Activated T-helper 17 cell treated with anti-CD3 and anti-CD28 coated beads, Interleukin-2, amount 50 U/mL, for 72 hours (primary cell): ENCODE results near the gene NAXD. TPM values are rescaled to one million over a fixed set of nuclear protein-coding genes. Genes with fewer than 3 reads are reported as not detected.
"Not testable (repeated sequence)": the region's sequence is repeated elsewhere in the genome, so short reads cannot be mapped to it uniquely, and the experiment has no call there.

Experiments
- ATAC-seq: fragments of 150-1000 bp; cut with Tn5 transposase; replicated peaks from 2 replicates; pipeline ENCODE4 v1.10.0; 2021; ENCODE audit warnings: mild to moderate bottlenecking, moderate library complexity
- H3K27ac Mint-ChIP-seq: one replicate; pipeline ENCODE4 v1.8.0; 2022; ENCODE audit warnings: mixed read lengths
- H3K27me3 Mint-ChIP-seq: one replicate; pipeline ENCODE4 v1.8.0; 2022; ENCODE audit warnings: mixed read lengths
- H3K36me3 Mint-ChIP-seq: one replicate; pipeline ENCODE4 v1.8.0; 2022; ENCODE audit warnings: low read depth, mild to moderate bottlenecking, mixed read lengths
- H3K4me1 Mint-ChIP-seq: one replicate; pipeline ENCODE4 v1.8.0; 2022; ENCODE audit warnings: mixed read lengths
- H3K4me3 Mint-ChIP-seq: one replicate; pipeline ENCODE4 v1.8.0; 2022; ENCODE audit warnings: mild to moderate bottlenecking, mixed read lengths
- H3K9me3 Mint-ChIP-seq: one replicate; pipeline ENCODE4 v1.8.0; 2022; ENCODE audit warnings: mixed read lengths
- total RNA-seq, 2 donors: library from RNA; stranded (reverse); gene quantifications; one replicate each; pipeline ENCODE4 v1.2.3, GENCODE V29; 2022

The NAXD gene
- total RNA-seq, 2 donors from 2014 or later = 22.7 to 23.8 TPM

- H3K4me3 Mint-ChIP-seq = no peak overlapping the region
- H3K36me3 Mint-ChIP-seq = peaks cover 62% of the 10 kb centered on the region
- peaks cover 3% of the 10 kb centered on the region for H3K4me1 Mint-ChIP-seq
- no peaks in the 10 kb centered on the region for H3K27me3 Mint-ChIP-seq
- H3K9me3 Mint-ChIP-seq = no peaks in the 10 kb centered on the region
- H3K27ac Mint-ChIP-seq = no peak overlapping the region
- ATAC-seq = no peak
These were observed 35.9 kb downstream of the NAXD start for GRCh38 chr13:110651271-110651670.

- Mint-ChIP-seq H3K4me3 (no peak overlapping the region), H3K9me3 (no peaks in the 10 kb centered on the region), H3K27me3 (no peaks in the 10 kb centered on the region), H3K27ac (no peak overlapping the region), H3K36me3 (peaks cover 65% of the 10 kb centered on the region), H3K4me1 (peaks cover 5% of the 10 kb centered on the region)
- no peak for ATAC-seq
These were observed 36.4 kb downstream of the NAXD start for GRCh38 chr13:110651726-110652230.

- Mint-ChIP-seq H3K4me3 (no peak overlapping the region), H3K36me3 (peaks cover 67% of the 10 kb centered on the region), H3K27me3 (no peaks in the 10 kb centered on the region), H3K9me3 (no peaks in the 10 kb centered on the region), H3K4me1 (peaks cover 5% of the 10 kb centered on the region), H3K27ac (no peak overlapping the region)
- no peak for ATAC-seq
These were observed 36.9 kb downstream of the NAXD start for GRCh38 chr13:110652231-110652730.

- H3K4me1 Mint-ChIP-seq = peaks cover 7% of the 10 kb centered on the region
- peaks cover 72% of the 10 kb centered on the region for H3K36me3 Mint-ChIP-seq
- H3K9me3 Mint-ChIP-seq = peaks cover 1% of the 10 kb centered on the region
- no peaks in the 10 kb centered on the region for H3K27me3 Mint-ChIP-seq
- no peak for ATAC-seq
- H3K4me3 Mint-ChIP-seq = no peak overlapping the region
- no peak overlapping the region for H3K27ac Mint-ChIP-seq
These were observed 37.4 kb downstream of the NAXD start for GRCh38 chr13:110652764-110653163.

GRCh38 chr13:110653271-110653670 is 37.9 kb downstream of the NAXD start:
- H3K9me3 Mint-ChIP-seq = peaks cover 3% of the 10 kb centered on the region
- H3K4me1 Mint-ChIP-seq = peaks cover 12% of the 10 kb centered on the region
- no peak overlapping the region for H3K27ac Mint-ChIP-seq
- H3K27me3 Mint-ChIP-seq = no peaks in the 10 kb centered on the region
- no peak for ATAC-seq
- H3K4me3 Mint-ChIP-seq = no peak overlapping the region
- H3K36me3 Mint-ChIP-seq = peaks cover 77% of the 10 kb centered on the region

- H3K4me3 Mint-ChIP-seq = no peak overlapping the region
- ATAC-seq = no peak
- peaks cover 3% of the 10 kb centered on the region for H3K9me3 Mint-ChIP-seq
- peaks cover 75% of the 10 kb centered on the region for H3K36me3 Mint-ChIP-seq
- H3K4me1 Mint-ChIP-seq = peaks cover 15% of the 10 kb centered on the region
- no peaks in the 10 kb centered on the region for H3K27me3 Mint-ChIP-seq
- no peak overlapping the region for H3K27ac Mint-ChIP-seq
These were observed 38.5 kb downstream of the NAXD start for GRCh38 chr13:110653851-110654250.

GRCh38 chr13:110657196-110657595 is 41.9 kb downstream of the NAXD start:
- Mint-ChIP-seq H3K36me3 (peaks cover 77% of the 10 kb centered on the region), H3K4me3 (no peak overlapping the region), H3K27ac (no peak overlapping the region), H3K4me1 (peaks cover 21% of the 10 kb centered on the region), H3K27me3 (no peaks in the 10 kb centered on the region), H3K9me3 (peaks cover 7% of the 10 kb centered on the region)
- ATAC-seq = no peak

GRCh38 chr13:110658218-110658911 is 43.0 kb downstream of the NAXD start:
- Mint-ChIP-seq H3K36me3 (peaks cover 85% of the 10 kb centered on the region), H3K4me1 (peaks cover 21% of the 10 kb centered on the region), H3K27ac (peak overlapping the region; percentile 59), H3K4me3 (peak overlapping the region; percentile 29)
- ATAC-seq = peak; percentile 75
- H3K9me3 Mint-ChIP-seq, H3K27me3 Mint-ChIP-seq: not testable (repeated sequence)

GRCh38 chr13:110661256-110661655 is 45.9 kb downstream of the NAXD start:
- Mint-ChIP-seq H3K27ac (no peak overlapping the region), H3K27me3 (no peaks in the 10 kb centered on the region), H3K4me1 (peaks cover 18% of the 10 kb centered on the region), H3K36me3 (peaks cover 79% of the 10 kb centered on the region), H3K4me3 (no peak overlapping the region), H3K9me3 (peaks cover 7% of the 10 kb centered on the region)
- ATAC-seq = no peak

- ATAC-seq = no peak
- H3K36me3 Mint-ChIP-seq = peaks cover 84% of the 10 kb centered on the region
- H3K27me3 Mint-ChIP-seq = no peaks in the 10 kb centered on the region
- no peak overlapping the region for H3K4me3 Mint-ChIP-seq
- peaks cover 7% of the 10 kb centered on the region for H3K9me3 Mint-ChIP-seq
- H3K4me1 Mint-ChIP-seq = peaks cover 15% of the 10 kb centered on the region
- no peak overlapping the region for H3K27ac Mint-ChIP-seq
These were observed 46.7 kb downstream of the NAXD start for GRCh38 chr13:110662091-110662490.

GRCh38 chr13:110662777-110663443 is 47.6 kb downstream of the NAXD start:
- no peaks in the 10 kb centered on the region for H3K27me3 Mint-ChIP-seq
- ATAC-seq = no peak
- peaks cover 4% of the 10 kb centered on the region for H3K9me3 Mint-ChIP-seq
- no peak overlapping the region for H3K27ac Mint-ChIP-seq
- peaks cover 12% of the 10 kb centered on the region for H3K4me1 Mint-ChIP-seq
- peaks cover 84% of the 10 kb centered on the region for H3K36me3 Mint-ChIP-seq
- no peak overlapping the region for H3K4me3 Mint-ChIP-seq

GRCh38 chr13:110663491-110663890 is 48.1 kb downstream of the NAXD start:
- no peaks in the 10 kb centered on the region for H3K27me3 Mint-ChIP-seq
- no peak overlapping the region for H3K27ac Mint-ChIP-seq
- H3K4me3 Mint-ChIP-seq = no peak overlapping the region
- peaks cover 4% of the 10 kb centered on the region for H3K9me3 Mint-ChIP-seq
- ATAC-seq = no peak
- H3K36me3 Mint-ChIP-seq = peaks cover 82% of the 10 kb centered on the region
- H3K4me1 Mint-ChIP-seq = peaks cover 6% of the 10 kb centered on the region

- Mint-ChIP-seq H3K27ac (no peak overlapping the region), H3K4me1 (peaks cover 5% of the 10 kb centered on the region), H3K4me3 (no peak overlapping the region), H3K36me3 (peaks cover 85% of the 10 kb centered on the region), H3K27me3 (no peaks in the 10 kb centered on the region), H3K9me3 (peaks cover 4% of the 10 kb centered on the region)
- ATAC-seq = no peak
These were observed 48.7 kb downstream of the NAXD start for GRCh38 chr13:110664041-110664440.

GRCh38 chr13:110664673-110665072 is 49.3 kb downstream of the NAXD start:
- Mint-ChIP-seq H3K27me3 (no peaks in the 10 kb centered on the region), H3K27ac (no peak overlapping the region), H3K4me1 (no peaks in the 10 kb centered on the region), H3K4me3 (no peak overlapping the region), H3K36me3 (peaks cover 84% of the 10 kb centered on the region), H3K9me3 (peaks cover 4% of the 10 kb centered on the region)
- ATAC-seq = no peak
